ENCODE data around the gene HINT3. TPM values are rescaled to one million over a fixed set of nuclear protein-coding genes. Genes with fewer than 3 reads are reported as not detected.
"Not testable (repeated sequence)": the region's sequence is repeated elsewhere in the genome, so short reads cannot be mapped to it uniquely, and the experiment has no call there.

Gene HINT3
- polyA plus RNA-seq, 1 donor (not counting 4 experiments of a cell fraction or from before 2014, with no cell fraction given): 3.9 TPM

DNA sequence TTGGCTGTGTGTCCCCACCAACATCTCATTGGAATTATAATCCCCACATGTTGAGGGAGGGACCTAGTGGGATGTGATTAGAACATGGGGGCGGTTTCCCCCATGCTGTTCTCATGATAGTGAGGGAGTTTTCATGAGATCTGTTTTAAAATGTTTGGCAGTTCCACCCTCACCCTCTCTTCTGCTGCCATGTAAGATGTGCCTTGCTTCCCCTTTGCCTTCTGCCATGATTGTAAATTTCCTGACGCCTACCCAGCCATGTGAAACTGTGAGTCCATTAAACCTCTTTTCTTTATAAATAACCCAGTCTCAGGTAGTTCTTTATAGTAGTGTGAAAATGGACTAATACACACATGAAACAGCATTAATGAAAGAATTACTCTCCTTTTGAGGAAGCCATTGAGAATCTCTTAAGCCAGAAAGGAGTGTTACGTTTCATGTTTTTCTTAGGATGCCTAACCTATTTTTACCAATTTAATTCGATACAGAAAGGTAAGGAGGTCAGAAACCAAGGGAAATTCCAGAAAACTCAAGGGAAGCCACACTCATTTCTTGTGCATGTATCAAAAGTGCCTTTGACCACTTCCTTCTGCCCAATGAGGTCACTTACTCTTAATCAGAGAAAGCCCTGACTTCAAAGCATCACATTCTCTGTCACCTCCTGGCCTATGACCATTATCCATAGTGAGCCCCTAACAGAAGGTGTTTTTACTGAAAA, 24.7 kb upstream of the HINT3 start:
- TF ChIP-seq, protein P1, sequence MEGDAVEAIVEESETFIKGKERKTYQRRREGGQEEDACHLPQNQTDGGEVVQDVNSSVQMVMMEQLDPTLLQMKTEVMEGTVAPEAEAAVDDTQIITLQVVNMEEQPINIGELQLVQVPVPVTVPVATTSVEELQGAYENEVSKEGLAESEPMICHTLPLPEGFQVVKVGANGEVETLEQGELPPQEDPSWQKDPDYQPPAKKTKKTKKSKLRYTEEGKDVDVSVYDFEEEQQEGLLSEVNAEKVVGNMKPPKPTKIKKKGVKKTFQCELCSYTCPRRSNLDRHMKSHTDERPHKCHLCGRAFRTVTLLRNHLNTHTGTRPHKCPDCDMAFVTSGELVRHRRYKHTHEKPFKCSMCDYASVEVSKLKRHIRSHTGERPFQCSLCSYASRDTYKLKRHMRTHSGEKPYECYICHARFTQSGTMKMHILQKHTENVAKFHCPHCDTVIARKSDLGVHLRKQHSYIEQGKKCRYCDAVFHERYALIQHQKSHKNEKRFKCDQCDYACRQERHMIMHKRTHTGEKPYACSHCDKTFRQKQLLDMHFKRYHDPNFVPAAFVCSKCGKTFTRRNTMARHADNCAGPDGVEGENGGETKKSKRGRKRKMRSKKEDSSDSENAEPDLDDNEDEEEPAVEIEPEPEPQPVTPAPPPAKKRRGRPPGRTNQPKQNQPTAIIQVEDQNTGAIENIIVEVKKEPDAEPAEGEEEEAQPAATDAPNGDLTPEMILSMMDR (optimal IDR thresholded peaks at IDR 0.05 in 1 of 3, IDR thresholded peaks at IDR 0.05 in 1 of 3, conservative IDR thresholded peaks at IDR 0.05 in 1 of 3; ENCODE audit: extremely low read depth in 1 of 3, insufficient read depth in 2 of 3, low read length in 3 of 3): no peak
- no peak for TF ChIP-seq EZH2 (IDR thresholded peaks at IDR 0.05; ENCODE audit: low read length)
- no peak overlapping the region for H3K4me2 ChIP-seq (ENCODE audit: control insufficient read depth, extremely low read depth, insufficient read depth, low read depth, low read length)
- H4K20me1 ChIP-seq (ENCODE audit: control insufficient read depth, extremely low read depth, insufficient read depth, low read length): no peaks in the 10 kb centered on the region
- dilution Hi-C loops (cut with MboI; ENCODE audit: extremely low pct_ligation_motif_present, low sequenced_read_pairs): no loop called here
- H3K4me1 ChIP-seq (ENCODE audit: control insufficient read depth, extremely low read depth, insufficient read depth, low read length): no peaks in the 10 kb centered on the region
- no peak overlapping the region for H3K4me3 ChIP-seq (ENCODE audit: control insufficient read depth in 2 of 3, extremely low read depth in 1 of 3, insufficient read depth in 2 of 3, low read depth in 1 of 3, low read length in 3 of 3)
- DNase-seq (ENCODE audit: low read depth, low spot score) (no peak), FAIRE-seq (no peak)
- no peaks in the 10 kb centered on the region for H3K9me3 ChIP-seq (ENCODE audit: control insufficient read depth, low read depth, low read length)
- H3K27me3 ChIP-seq (ENCODE audit: control insufficient read depth, extremely low read depth, insufficient read depth, low read length): no peaks in the 10 kb centered on the region
- H3K36me3 ChIP-seq (ENCODE audit: control insufficient read depth in 2 of 2, extremely low read depth in 1 of 2, insufficient read depth in 2 of 2, low read length in 2 of 2): peaks cover 0 to 12% of the 10 kb centered on the region in 2 experiments
- H3K9me1 ChIP-seq (ENCODE audit: control insufficient read depth, extremely low read depth, insufficient read depth, low read length): no peaks in the 10 kb centered on the region
- H3K27ac ChIP-seq (ENCODE audit: control insufficient read depth, insufficient read depth, low read length): no peak overlapping the region
- H3K9ac ChIP-seq (ENCODE audit: control insufficient read depth, extremely low read depth, insufficient read depth, low read length): no peak overlapping the region
- H2AFZ ChIP-seq (ENCODE audit: control insufficient read depth, low read length): no peak overlapping the region
- H3K79me2 ChIP-seq (ENCODE audit: control insufficient read depth, insufficient read depth, low read length): no peaks in the 10 kb centered on the region

DNA sequence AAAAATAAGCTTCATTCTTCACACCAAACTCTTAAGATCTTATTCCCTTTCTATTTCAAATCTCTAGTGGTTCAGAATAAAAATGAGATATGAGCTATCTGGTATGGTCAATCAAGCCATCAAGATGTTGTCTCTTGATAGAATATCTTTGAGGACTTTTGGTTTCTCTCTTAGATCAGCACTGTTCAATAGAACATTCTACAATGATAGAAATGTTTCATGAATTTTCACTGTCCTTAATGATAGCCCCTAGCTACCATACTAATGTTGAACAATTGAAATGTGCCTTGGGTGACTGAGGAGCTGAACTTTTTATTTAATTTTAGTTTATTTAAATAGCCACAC, 24.1 kb upstream of the HINT3 start:
- TF ChIP-seq, protein P1 (optimal IDR thresholded peaks at IDR 0.05 in 1 of 3, IDR thresholded peaks at IDR 0.05 in 1 of 3, conservative IDR thresholded peaks at IDR 0.05 in 1 of 3; ENCODE audit: extremely low read depth in 1 of 3, insufficient read depth in 2 of 3, low read length in 3 of 3): no peak
- dilution Hi-C loops (cut with MboI; ENCODE audit: extremely low pct_ligation_motif_present, low sequenced_read_pairs): no loop called here
- FAIRE-seq (no peak), DNase-seq (ENCODE audit: low read depth, low spot score) (no peak)
- H4K20me1 ChIP-seq (ENCODE audit: control insufficient read depth, extremely low read depth, insufficient read depth, low read length): no peaks in the 10 kb centered on the region
- no peaks in the 10 kb centered on the region for H3K9me3 ChIP-seq (ENCODE audit: control insufficient read depth, low read depth, low read length)
- H3K4me3 ChIP-seq (ENCODE audit: control insufficient read depth in 2 of 3, extremely low read depth in 1 of 3, insufficient read depth in 2 of 3, low read depth in 1 of 3, low read length in 3 of 3): no peak overlapping the region
- H3K9ac ChIP-seq (ENCODE audit: control insufficient read depth, extremely low read depth, insufficient read depth, low read length): no peak overlapping the region
- peaks cover 0 to 11% of the 10 kb centered on the region in 2 experiments for H3K36me3 ChIP-seq (ENCODE audit: control insufficient read depth in 2 of 2, extremely low read depth in 1 of 2, insufficient read depth in 2 of 2, low read length in 2 of 2)
- no peaks in the 10 kb centered on the region for H3K79me2 ChIP-seq (ENCODE audit: control insufficient read depth, insufficient read depth, low read length)
- no peak overlapping the region for H2AFZ ChIP-seq (ENCODE audit: control insufficient read depth, low read length)
- H3K27ac ChIP-seq (ENCODE audit: control insufficient read depth, insufficient read depth, low read length): no peak overlapping the region
- H3K4me1 ChIP-seq (ENCODE audit: control insufficient read depth, extremely low read depth, insufficient read depth, low read length): no peaks in the 10 kb centered on the region
- H3K9me1 ChIP-seq (ENCODE audit: control insufficient read depth, extremely low read depth, insufficient read depth, low read length): no peaks in the 10 kb centered on the region
- no peaks in the 10 kb centered on the region for H3K27me3 ChIP-seq (ENCODE audit: control insufficient read depth, extremely low read depth, insufficient read depth, low read length)
- H3K4me2 ChIP-seq (ENCODE audit: control insufficient read depth, extremely low read depth, insufficient read depth, low read depth, low read length): no peak overlapping the region

DNA sequence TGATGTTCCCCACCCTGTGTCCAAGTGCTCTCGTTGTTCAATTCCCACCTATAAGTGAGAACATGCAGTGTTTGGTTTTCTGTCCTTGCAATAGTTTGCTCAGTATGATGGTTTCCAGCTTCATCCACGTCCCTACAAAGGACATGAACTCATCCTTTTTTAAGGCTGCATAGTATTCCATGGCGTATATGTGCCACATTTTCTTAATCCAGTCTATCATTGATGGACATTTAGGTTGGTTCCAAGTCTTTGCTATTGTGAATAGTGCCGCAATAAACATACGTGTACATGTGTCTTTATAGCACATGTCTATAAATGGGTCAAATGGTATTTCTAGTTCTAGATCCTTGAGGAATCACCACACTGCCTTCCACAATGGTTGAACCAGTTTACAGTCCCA, 21.1 kb upstream of the HINT3 start:
- H3K9ac ChIP-seq (ENCODE audit: control insufficient read depth, extremely low read depth, insufficient read depth, low read length); H3K9me3 ChIP-seq (ENCODE audit: control insufficient read depth, low read depth, low read length); H3K9me1 ChIP-seq (ENCODE audit: control insufficient read depth, extremely low read depth, insufficient read depth, low read length); FAIRE-seq; H4K20me1 ChIP-seq (ENCODE audit: control insufficient read depth, extremely low read depth, insufficient read depth, low read length); H2AFZ ChIP-seq (ENCODE audit: control insufficient read depth, low read length); H3K27ac ChIP-seq (ENCODE audit: control insufficient read depth, insufficient read depth, low read length); H3K36me3 ChIP-seq (ENCODE audit: control insufficient read depth in 2 of 2, extremely low read depth in 1 of 2, insufficient read depth in 2 of 2, low read length in 2 of 2); H3K4me2 ChIP-seq (ENCODE audit: control insufficient read depth, extremely low read depth, insufficient read depth, low read depth, low read length); dilution Hi-C loops (cut with MboI; ENCODE audit: extremely low pct_ligation_motif_present, low sequenced_read_pairs); H3K27me3 ChIP-seq (ENCODE audit: control insufficient read depth, extremely low read depth, insufficient read depth, low read length); H3K4me3 ChIP-seq (ENCODE audit: control insufficient read depth in 2 of 3, extremely low read depth in 1 of 3, insufficient read depth in 2 of 3, low read depth in 1 of 3, low read length in 3 of 3); H3K79me2 ChIP-seq (ENCODE audit: control insufficient read depth, insufficient read depth, low read length); DNase-seq (ENCODE audit: low read depth, low spot score): not testable (repeated sequence)
- peaks cover 11% of the 10 kb centered on the region for H3K4me1 ChIP-seq (ENCODE audit: control insufficient read depth, extremely low read depth, insufficient read depth, low read length)

Measured in keratinocyte (primary cell).